ENCODE data around the gene CFAP100. TPM values are rescaled to one million over a fixed set of nuclear protein-coding genes. Genes with fewer than 3 reads are reported as not detected.

Gene CFAP100
- polyA plus RNA-seq, 3 donors = not detected

DNA sequence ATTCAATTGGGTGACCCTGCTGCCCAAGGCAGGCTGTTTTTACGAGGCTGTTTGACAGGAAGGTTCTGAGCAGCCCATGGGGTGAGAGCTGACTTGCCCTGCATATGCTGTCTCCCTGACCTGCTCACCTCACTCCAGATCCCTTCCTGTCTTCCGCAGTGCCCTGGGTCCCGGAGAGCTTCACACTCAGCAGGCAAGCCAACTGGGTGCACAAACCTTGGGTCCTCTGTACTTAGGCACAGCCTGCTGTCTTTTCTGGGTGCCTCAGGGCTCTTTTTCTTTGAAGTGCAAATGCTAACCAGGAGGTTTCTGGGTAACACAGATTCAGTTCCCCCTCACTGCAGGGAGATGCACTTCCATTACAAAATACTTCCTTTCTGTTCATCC is 48.1 kb downstream of the CFAP100 start:
- peaks cover 44% of the 10 kb centered on the region for H4K20me1 ChIP-seq (ENCODE audit: insufficient read depth, low read length)
- H3K27me3 Mint-ChIP-seq (ENCODE audit: low read depth in 3 of 3) = peaks cover 0 to 2% (median 0%) of the 10 kb centered on the region in 3 donors
- no peak overlapping the region for H3K4me2 ChIP-seq (replicated peaks; ENCODE audit: extremely low read depth, low read length, poor library complexity, severe bottlenecking)
- no peak overlapping the region for H3K4me3 Mint-ChIP-seq
- peak overlapping the region in 1 of 2 donors; percentile 37 for H3K27ac ChIP-seq (ENCODE audit: low read depth in 1 of 2, low read length in 2 of 2)
- no peak overlapping the region for H3K9ac ChIP-seq (ENCODE audit: insufficient read depth, low read length, poor library complexity, severe bottlenecking)
- no peaks in the 10 kb centered on the region for H3K4me1 ChIP-seq (ENCODE audit: control insufficient read depth in 1 of 2, insufficient read depth in 2 of 2, low read length in 2 of 2)
- H3K36me3 ChIP-seq (replicated peaks in 1 of 2; ENCODE audit: control insufficient read depth in 1 of 2, insufficient read depth in 2 of 2, low read length in 2 of 2) = peaks cover 55 to 86% of the 10 kb centered on the region in 2 donors
- no peak for DNase-seq
- H3K9me3 ChIP-seq (replicated peaks in 1 of 2; ENCODE audit: control insufficient read depth in 1 of 2, insufficient read depth in 1 of 2, low read length in 2 of 2) = no peaks in the 10 kb centered on the region
- H3K79me2 ChIP-seq (ENCODE audit: insufficient read depth, low read length) = no peaks in the 10 kb centered on the region
- peaks cover 5% of the 10 kb centered on the region for H3K4me1 Mint-ChIP-seq
- H3K27me3 ChIP-seq (ENCODE audit: control insufficient read depth in 2 of 2, insufficient read depth in 2 of 2, low read length in 2 of 2) = no peaks in the 10 kb centered on the region
- intact Hi-C loops (cut with micrococcal nuclease) = no loop called here
- WGBS (ENCODE audit: insufficient coverage) = 100% methylated on average over 2 of the region's 3 CpGs
- peaks cover 0 to 3% (median 0%) of the 10 kb centered on the region in 7 donors for H3K9me3 Mint-ChIP-seq
- peaks cover 68 to 78% of the 10 kb centered on the region in 2 donors for H3K36me3 Mint-ChIP-seq
- TF ChIP-seq, protein P1, sequence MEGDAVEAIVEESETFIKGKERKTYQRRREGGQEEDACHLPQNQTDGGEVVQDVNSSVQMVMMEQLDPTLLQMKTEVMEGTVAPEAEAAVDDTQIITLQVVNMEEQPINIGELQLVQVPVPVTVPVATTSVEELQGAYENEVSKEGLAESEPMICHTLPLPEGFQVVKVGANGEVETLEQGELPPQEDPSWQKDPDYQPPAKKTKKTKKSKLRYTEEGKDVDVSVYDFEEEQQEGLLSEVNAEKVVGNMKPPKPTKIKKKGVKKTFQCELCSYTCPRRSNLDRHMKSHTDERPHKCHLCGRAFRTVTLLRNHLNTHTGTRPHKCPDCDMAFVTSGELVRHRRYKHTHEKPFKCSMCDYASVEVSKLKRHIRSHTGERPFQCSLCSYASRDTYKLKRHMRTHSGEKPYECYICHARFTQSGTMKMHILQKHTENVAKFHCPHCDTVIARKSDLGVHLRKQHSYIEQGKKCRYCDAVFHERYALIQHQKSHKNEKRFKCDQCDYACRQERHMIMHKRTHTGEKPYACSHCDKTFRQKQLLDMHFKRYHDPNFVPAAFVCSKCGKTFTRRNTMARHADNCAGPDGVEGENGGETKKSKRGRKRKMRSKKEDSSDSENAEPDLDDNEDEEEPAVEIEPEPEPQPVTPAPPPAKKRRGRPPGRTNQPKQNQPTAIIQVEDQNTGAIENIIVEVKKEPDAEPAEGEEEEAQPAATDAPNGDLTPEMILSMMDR (IDR thresholded peaks at IDR 0.05) = no peak
- no peak overlapping the region for H2AFZ ChIP-seq (ENCODE audit: insufficient read depth, low read depth, low read length, poor library complexity, severe bottlenecking)
- H3K27ac Mint-ChIP-seq = peak overlapping the region in 5 of 7 donors; percentile 26 to 79 (median 63)
- H3K4me3 ChIP-seq (replicated peaks in 1 of 3; ENCODE audit: low read depth in 2 of 3, low read length in 3 of 3) = no peak overlapping the region

DNA sequence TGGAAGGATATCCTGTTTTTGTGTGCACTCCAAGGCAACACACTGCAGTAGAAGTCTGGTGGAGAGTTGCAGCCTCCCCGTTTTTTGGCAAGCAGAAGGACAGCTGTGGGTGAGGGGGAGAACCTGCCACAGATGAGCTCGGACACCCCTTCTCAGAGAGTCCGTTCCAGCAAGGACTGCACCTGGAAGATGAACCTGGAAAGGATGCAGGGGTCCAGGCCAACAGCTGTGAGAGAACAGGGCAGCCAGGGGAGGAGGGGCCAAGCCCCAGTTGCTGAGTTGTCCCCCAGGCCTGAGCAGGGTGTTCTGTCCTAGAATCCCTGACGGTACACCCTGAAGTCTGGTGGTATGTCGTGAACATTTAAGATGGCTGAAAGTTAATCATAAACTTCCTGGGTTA is 50.8 kb downstream of the CFAP100 start:
- WGBS (ENCODE audit: insufficient coverage) = 100% methylated on average over 3 of the region's 5 CpGs
- peaks cover 0 to 2% (median 0%) of the 10 kb centered on the region in 3 donors for H3K27me3 Mint-ChIP-seq (ENCODE audit: low read depth in 3 of 3)
- H3K4me1 Mint-ChIP-seq = peaks cover 5% of the 10 kb centered on the region
- peaks cover 0 to 3% (median 0%) of the 10 kb centered on the region in 7 donors for H3K9me3 Mint-ChIP-seq
- H3K4me3 Mint-ChIP-seq = no peak overlapping the region
- Histone ChIP-seq H3K4me2 (replicated peaks; ENCODE audit: extremely low read depth, low read length, poor library complexity, severe bottlenecking) (no peak overlapping the region), H3K9me3 (replicated peaks in 1 of 2; ENCODE audit: control insufficient read depth in 1 of 2, insufficient read depth in 1 of 2, low read length in 2 of 2) (no peaks in the 10 kb centered on the region), H3K27me3 (ENCODE audit: control insufficient read depth in 2 of 2, insufficient read depth in 2 of 2, low read length in 2 of 2) (no peaks in the 10 kb centered on the region), H2AFZ (ENCODE audit: insufficient read depth, low read depth, low read length, poor library complexity, severe bottlenecking) (no peak overlapping the region), H4K20me1 (ENCODE audit: insufficient read depth, low read length) (peaks cover 68% of the 10 kb centered on the region), H3K4me1 (ENCODE audit: control insufficient read depth in 1 of 2, insufficient read depth in 2 of 2, low read length in 2 of 2) (no peaks in the 10 kb centered on the region), H3K9ac (ENCODE audit: insufficient read depth, low read length, poor library complexity, severe bottlenecking) (no peak overlapping the region), H3K4me3 (replicated peaks in 1 of 3; ENCODE audit: low read depth in 2 of 3, low read length in 3 of 3) (no peak overlapping the region), H3K79me2 (ENCODE audit: insufficient read depth, low read length) (no peaks in the 10 kb centered on the region), H3K36me3 (replicated peaks in 1 of 2; ENCODE audit: control insufficient read depth in 1 of 2, insufficient read depth in 2 of 2, low read length in 2 of 2) (peaks cover 55 to 86% of the 10 kb centered on the region in 2 donors), H3K27ac (ENCODE audit: low read depth in 1 of 2, low read length in 2 of 2) (no peak overlapping the region)
- intact Hi-C loops (cut with micrococcal nuclease) = no loop called here
- TF ChIP-seq, protein P1 (IDR thresholded peaks at IDR 0.05) = no peak
- H3K27ac Mint-ChIP-seq = peak overlapping the region in 3 of 7 donors; percentile 25 to 81 (median 26)
- H3K36me3 Mint-ChIP-seq = peaks cover 64 to 78% of the 10 kb centered on the region in 2 donors
- DNase-seq = no peak

All from CD14-positive monocyte (primary cell).